Activated CD8-positive, alpha-beta T cell treated with anti-CD3 and anti-CD28 coated beads for 36 hours (primary cell): ENCODE data around the gene FBXO42. TPM values are rescaled to one million over a fixed set of nuclear protein-coding genes. Genes with fewer than 3 reads are reported as not detected.

Experiments
- ATAC-seq: fragments of 200-7000 bp; cut with Tn5 transposase; one replicate; pipeline ENCODE4 v1.10.0; 2021; ENCODE audit warnings: mild to moderate bottlenecking, moderate library complexity
- CTCF ChIA-PET: fragments of 350-600 bp; sonication (Branson Sonifier 250); formaldehyde crosslinking; loops from one replicate; lab custom pipeline; 2021; ENCODE audit warnings: antibody characterized with exemption; lab: Charles Lee
- POLR2A ChIA-PET: fragments of 350-600 bp; sonication (Branson Sonifier 250); formaldehyde crosslinking; loops from one replicate; lab custom pipeline; 2021; ENCODE audit warnings: antibody characterized with exemption; lab: Charles Lee
- DNase-seq: peaks from one replicate; pipeline ENCODE4 v3.0.0-alpha.2; 2020
- H3K27ac Mint-ChIP-seq: one replicate; pipeline ENCODE4 v1.8.0; 2021; ENCODE audit warnings: mild to moderate bottlenecking, mixed read lengths
- H3K27me3 Mint-ChIP-seq: one replicate; pipeline ENCODE4 v1.8.0; 2021; ENCODE audit warnings: mixed read lengths
- H3K36me3 Mint-ChIP-seq: one replicate; pipeline ENCODE4 v1.8.0; 2021; ENCODE audit warnings: low read depth, mixed read lengths
- H3K4me1 Mint-ChIP-seq: one replicate; pipeline ENCODE4 v1.8.0; 2021; ENCODE audit warnings: low read depth, mixed read lengths
- H3K4me3 Mint-ChIP-seq: one replicate; pipeline ENCODE4 v1.8.0; 2021; ENCODE audit warnings: mild to moderate bottlenecking, moderate library complexity, mixed read lengths
- H3K9me3 Mint-ChIP-seq: one replicate; pipeline ENCODE4 v1.8.0; 2021; ENCODE audit warnings: mixed read lengths
- CTCF ChIP-seq: fragments of 200-600 bp; IDR thresholded peaks from one replicate; pipeline ENCODE4 v1.8.0; 2022; ENCODE audit warnings: antibody characterized with exemption, mild to moderate bottlenecking
- intact Hi-C: fragments of 100-400 bp; cut with micrococcal nuclease; formaldehyde crosslinking; loops from one replicate; pipeline ENCODE4 v1.10.0; 2022
- total RNA-seq, 2 experiments: library from RNA; stranded (reverse); gene quantifications; one replicate each; pipeline ENCODE4 v1.2.3, GENCODE V29; 2021

FBXO42 gene
- 10 to 100 TPM; 19.8 to 21.3 TPM for total RNA-seq

- CTCF ChIA-PET = interaction anchor here (1.0 to 5.1 kb wide), 8 partner anchors 11 to 108 kb away, joined by 3 to 53 read pairs (median 6); partner anchors contain the start of genes NECAP2 and SZRD1
- DNase-seq = peak; percentile 92
- POLR2A ChIA-PET = interaction anchor here (0.5 to 2.3 kb wide), 7 partner anchors 11 to 145 kb away, joined by 3 to 12 read pairs (median 4); partner anchors contain the start of gene NECAP2
- intact Hi-C loops = no loop called here
- peaks cover 30% of the 10 kb centered on the region for H3K4me1 Mint-ChIP-seq
- peaks cover 3% of the 10 kb centered on the region for H3K36me3 Mint-ChIP-seq
- peak; percentile 40 for TF ChIP-seq CTCF
- H3K4me3 Mint-ChIP-seq = peak within 1 kb of the TSS; percentile 84
- peak; percentile 92 for ATAC-seq
- no peaks in the 10 kb centered on the region for H3K9me3 Mint-ChIP-seq
- no peaks in the 10 kb centered on the region for H3K27me3 Mint-ChIP-seq
- peak within 1 kb of the TSS; percentile 96 for H3K27ac Mint-ChIP-seq
Observed at GRCh38 chr1:16351994-16352841, at the start of gene FBXO42. FBXO42 (minus strand) TSS chr1:16352480; CDS start chr1:16315418, 37,062 bp downstream.

- peak overlapping the region; percentile 83 for H3K27ac Mint-ChIP-seq
- no peak for ATAC-seq
- H3K9me3 Mint-ChIP-seq = no peaks in the 10 kb centered on the region
- H3K4me1 Mint-ChIP-seq = peaks cover 22% of the 10 kb centered on the region
- no peaks in the 10 kb centered on the region for H3K27me3 Mint-ChIP-seq
- H3K4me3 Mint-ChIP-seq = no peak overlapping the region
- H3K36me3 Mint-ChIP-seq = peaks cover 28% of the 10 kb centered on the region
- POLR2A ChIA-PET = no interaction called here
- DNase-seq = no peak
- TF ChIP-seq CTCF = no peak
- CTCF ChIA-PET = no interaction called here
- intact Hi-C loops = no loop called here
Observed at GRCh38 chr1:16398371-16398953, 46.2 kb upstream of the FBXO42 start.

GRCh38 chr1:16397120-16397519 is 44.8 kb upstream of the FBXO42 start:
- H3K36me3 Mint-ChIP-seq = peaks cover 41% of the 10 kb centered on the region

GRCh38 chr1:16396591-16396990 is 44.3 kb upstream of the FBXO42 start:
- Mint-ChIP-seq H3K4me3 (no peak overlapping the region), H3K36me3 (peaks cover 44% of the 10 kb centered on the region), H3K27ac (peak overlapping the region; percentile 83), H3K4me1 (peaks cover 40% of the 10 kb centered on the region), H3K27me3 (no peaks in the 10 kb centered on the region), H3K9me3 (no peaks in the 10 kb centered on the region)
- no peak for DNase-seq
- ChIA-PET POLR2A (interaction anchor here (0.8 kb wide), 1 partner anchor 21 kb away, joined by 3 read pairs; no protein-coding TSS in a partner anchor), CTCF (interaction anchor here (0.8 kb wide), 1 partner anchor 44 kb away, joined by 4 read pairs; the partner anchor contains the start of gene NECAP2)
- TF ChIP-seq CTCF = no peak
- ATAC-seq = no peak
- intact Hi-C loops = no loop called here

More at GRCh38 chr1:16397120-16397519, 44.8 kb upstream of the FBXO42 start:
- Mint-ChIP-seq H3K27ac (peak overlapping the region; percentile 83), H3K9me3 (no peaks in the 10 kb centered on the region), H3K27me3 (no peaks in the 10 kb centered on the region), H3K4me1 (peaks cover 35% of the 10 kb centered on the region), H3K4me3 (no peak overlapping the region)
- POLR2A ChIA-PET = no interaction called here
- no peak for TF ChIP-seq CTCF
- intact Hi-C loops = no loop called here
- DNase-seq = no peak
- CTCF ChIA-PET = interaction anchor here (0.8 kb wide), 1 partner anchor 43 kb away, joined by 4 read pairs; the partner anchor contains the start of gene NECAP2
- no peak for ATAC-seq
